GM23338 (cell line): ENCODE measurements around the gene OR52W1. TPM values are rescaled to one million over a fixed set of nuclear protein-coding genes. Genes with fewer than 3 reads are reported as not detected.

Source experiments
- ATAC-seq: fragments of 200-7000 bp; cut with Tn5 transposase; 3 replicates; pipeline ENCODE4 v1.9.1; 2020
- DNase-seq: peaks from one replicate; pipeline ENCODE4 v3.0.0-alpha.2; 2015; ENCODE audit warnings: low spot score
- H2AFZ ChIP-seq: fragments of 200-600 bp; sonication (generic); 2 replicates; pipeline ENCODE4 v1.8.0; 2016; ENCODE audit warnings: antibody characterized with exemption, mild to moderate bottlenecking, moderate library complexity
- H3F3A ChIP-seq: fragments of 200-600 bp; sonication (generic); replicated peaks from 2 replicates; pipeline ENCODE4 v1.8.0; 2017; ENCODE audit warnings: antibody characterized with exemption, mixed run types, low read depth
- H3K27ac ChIP-seq: fragments of 200-600 bp; sonication (generic); 2 replicates; pipeline ENCODE4 v1.6.1; 2016; ENCODE audit warnings: low read depth
- H3K27me3 ChIP-seq: fragments of 200-600 bp; sonication (generic); 2 replicates; pipeline ENCODE4 v1.8.0; 2016; ENCODE audit warnings: mild to moderate bottlenecking, mixed run types, moderate library complexity; ENCODE audit not compliant: insufficient read depth
- H3K36me3 ChIP-seq: fragments of 200-600 bp; sonication (generic); 2 replicates; pipeline ENCODE4 v1.8.0; 2016; ENCODE audit warnings: mild to moderate bottlenecking; ENCODE audit not compliant: insufficient read depth
- H3K4me1 ChIP-seq: fragments of 200-600 bp; sonication (generic); 2 replicates; pipeline ENCODE4 v1.8.0; 2016; ENCODE audit warnings: mild to moderate bottlenecking, moderate library complexity; ENCODE audit not compliant: insufficient read depth
- H3K4me2 ChIP-seq: fragments of 200-600 bp; sonication (generic); 2 replicates; pipeline ENCODE4 v1.7.1; 2017; ENCODE audit warnings: mixed run types
- H3K4me3 ChIP-seq: fragments of 200-600 bp; sonication (generic); 2 replicates; pipeline ENCODE4 v1.6.1; 2016; ENCODE audit warnings: mixed run types
- H3K79me2 ChIP-seq: fragments of 200-600 bp; sonication (generic); replicated peaks from 2 replicates; pipeline ENCODE4 v1.8.0; 2017; ENCODE audit warnings: mild to moderate bottlenecking; ENCODE audit not compliant: insufficient read depth
- H3K9me2 ChIP-seq: fragments of 200-600 bp; sonication (generic); 2 replicates; pipeline ENCODE4 v1.8.0; 2017; ENCODE audit not compliant: insufficient read depth
- H4K20me1 ChIP-seq: fragments of 200-600 bp; sonication (generic); replicated peaks from 2 replicates; pipeline ENCODE4 v1.8.0; 2017; ENCODE audit warnings: mild to moderate bottlenecking; ENCODE audit not compliant: insufficient read depth
- H3K27ac Mint-ChIP-seq: 2 replicates; pipeline ENCODE4 v1.8.0; 2020; ENCODE audit warnings: inconsistent platforms, mild to moderate bottlenecking, moderate library complexity, mixed read lengths
- H3K27me3 Mint-ChIP-seq: 3 replicates; pipeline ENCODE4 v1.8.0; 2022; ENCODE audit warnings: low read depth, mild to moderate bottlenecking, moderate library complexity, mixed read lengths, inconsistent platforms; ENCODE audit not compliant: insufficient read depth, poor library complexity
- H3K36me3 Mint-ChIP-seq: 3 replicates; pipeline ENCODE4 v1.8.0; 2021; ENCODE audit warnings: low read depth, mild to moderate bottlenecking, inconsistent platforms, moderate library complexity, mixed read lengths
- H3K4me1 Mint-ChIP-seq: 3 replicates; pipeline ENCODE4 v1.8.0; 2020; ENCODE audit warnings: mild to moderate bottlenecking, inconsistent platforms, mixed read lengths
- H3K4me3 Mint-ChIP-seq: 3 replicates; pipeline ENCODE4 v1.8.0; 2021; ENCODE audit warnings: moderate library complexity, mild to moderate bottlenecking, inconsistent platforms, mixed read lengths
- H3K9me3 Mint-ChIP-seq: 3 replicates; pipeline ENCODE4 v1.8.0; 2020; ENCODE audit warnings: moderate library complexity, mild to moderate bottlenecking, inconsistent platforms, mixed read lengths
- CTCF ChIP-seq, 2 experiments: fragments of 200-600 bp in 1 of 2; sonication (generic) in 1 of 2; conservative IDR thresholded peaks; 2 replicates each; pipeline versions ENCODE4 v1.5.1 to v1.6.1; 2016 to 2017; ENCODE audit warnings: antibody characterized with exemption in 2 of 2, low read depth in 2 of 2, mild to moderate bottlenecking in 2 of 2, moderate library complexity in 1 of 2
- ETS1 ChIP-seq: IDR thresholded peaks from 2 replicates; pipeline ENCODE4 v1.6.1; 2016; ENCODE audit warnings: antibody characterized with exemption
- EZH2 ChIP-seq: fragments of 200-600 bp; sonication (generic); IDR thresholded peaks from one replicate; pipeline ENCODE4 v1.8.0; 2017; ENCODE audit warnings: antibody characterized with exemption, mild to moderate bottlenecking, low read depth; ENCODE audit not compliant: unreplicated experiment
- EZH2phosphoT487 ChIP-seq: fragments of 200-600 bp; sonication (generic); IDR thresholded peaks from one replicate; pipeline ENCODE4 v1.8.1; 2018; ENCODE audit warnings: antibody characterized with exemption; ENCODE audit not compliant: unreplicated experiment
- JUNB ChIP-seq: IDR thresholded peaks from one replicate; pipeline ENCODE4 v1.6.1; 2016; ENCODE audit warnings: antibody characterized with exemption; ENCODE audit not compliant: unreplicated experiment
- NANOG ChIP-seq: IDR thresholded peaks from 2 replicates; pipeline ENCODE4 v1.6.1; 2016; ENCODE audit warnings: antibody characterized with exemption, borderline replicate concordance
- POLR2AphosphoS5 ChIP-seq: IDR thresholded peaks from 2 replicates; pipeline ENCODE4 v1.6.1; 2016; ENCODE audit warnings: antibody characterized with exemption, low read depth
- STAT1 ChIP-seq: IDR thresholded peaks from one replicate; pipeline ENCODE4 v1.6.1; 2016; ENCODE audit warnings: antibody characterized with exemption; ENCODE audit not compliant: unreplicated experiment
- ZNF114 ChIP-seq: fragments of 250-450 bp; sonication (Bioruptor Pico); IDR thresholded peaks from 2 replicates; pipeline ENCODE4 v1.5.0; 2020; ENCODE audit warnings: mild to moderate bottlenecking, moderate library complexity
- ZNF331 ChIP-seq: fragments of 250-450 bp; sonication (Bioruptor Pico); IDR thresholded peaks from 2 replicates; pipeline ENCODE4 v1.5.0; 2020; ENCODE audit warnings: low read depth, mild to moderate bottlenecking, moderate library complexity
- ZNF462 ChIP-seq: fragments of 250-450 bp; sonication (Bioruptor Pico); IDR thresholded peaks from 2 replicates; pipeline ENCODE4 v1.5.0; 2020; ENCODE audit warnings: mild to moderate bottlenecking, moderate library complexity
- polyA plus RNA-seq: library from polyadenylated mRNA; unstranded; fragments of >200 nt; fragmentation: Nextera tagmentation; extraction: Ambion mirVana; gene quantifications from 2 replicates; pipeline ENCODE4 v1.2.1, GENCODE V29; 2016
- total RNA-seq: library from RNA; depleted of rRNA; stranded (reverse); fragments of >200 nt; shearing (Covaris generic); gene quantifications from 2 replicates; pipeline ENCODE4 v1.2.3, GENCODE V29; 2014

The OR52W1 gene
- total and polyA plus RNA-seq, 2 experiments from 2014 or later = not detected

- no peak overlapping the region for H3K27ac Mint-ChIP-seq
- ATAC-seq = no peak
These were observed 47.9 kb upstream of the OR52W1 start for GRCh38 chr11:6151117-6151516.

GRCh38 chr11:6152126-6152525 is 46.9 kb upstream of the OR52W1 start:
- H4K20me1 ChIP-seq = no peaks in the 10 kb centered on the region
- TF ChIP-seq ZNF114 (CRISPR knock-in tag) = no peak
- no peak for TF ChIP-seq STAT1
- TF ChIP-seq EZH2phosphoT487 = no peak
- no peak for TF ChIP-seq CTCF (conservative IDR thresholded peaks at IDR 0.05; ENCODE audit: low read depth in 2 of 2)
- no peak for TF ChIP-seq POLR2AphosphoS5
- TF ChIP-seq JUNB = no peak
- TF ChIP-seq ZNF331 = no peak
- no peak for TF ChIP-seq EZH2
- no peak for TF ChIP-seq NANOG
- no peak for TF ChIP-seq ZNF462 (CRISPR knock-in tag)

More at GRCh38 chr11:6151117-6151516, 47.9 kb upstream of the OR52W1 start:
- Histone ChIP-seq H3K4me1 (no peaks in the 10 kb centered on the region), H3K9me2 (peaks cover 7% of the 10 kb centered on the region), H2AFZ (no peak overlapping the region), H3K27me3 (no peaks in the 10 kb centered on the region), H3K27ac (no peak overlapping the region), H3K4me3 (no peak overlapping the region), H3K79me2 (no peaks in the 10 kb centered on the region), H3K4me2 (no peak overlapping the region), H4K20me1 (no peaks in the 10 kb centered on the region), H3F3A (no peaks in the 10 kb centered on the region), H3K36me3 (no peaks in the 10 kb centered on the region)
- Mint-ChIP-seq H3K27me3 (no peaks in the 10 kb centered on the region), H3K4me1 (no peaks in the 10 kb centered on the region), H3K36me3 (no peaks in the 10 kb centered on the region), H3K4me3 (no peak overlapping the region), H3K9me3 (peaks cover 8% of the 10 kb centered on the region; the same call in 2 of the 3 replicates)
- no peak for DNase-seq
- TF ChIP-seq EZH2 (no peak), POLR2AphosphoS5 (no peak), JUNB (no peak), ETS1 (no peak)

More at GRCh38 chr11:6152126-6152525, 46.9 kb upstream of the OR52W1 start:
- DNase-seq (no peak), ATAC-seq (no peak)
- Histone ChIP-seq H3F3A (no peaks in the 10 kb centered on the region), H3K4me1 (peaks cover 7% of the 10 kb centered on the region; the same call in 1 of the 2 replicates), H3K36me3 (no peaks in the 10 kb centered on the region), H3K9me2 (peaks cover 7% of the 10 kb centered on the region), H2AFZ (no peak overlapping the region), H3K4me2 (no peak overlapping the region), H3K27me3 (no peaks in the 10 kb centered on the region), H3K27ac (no peak overlapping the region), H3K4me3 (no peak overlapping the region), H3K79me2 (no peaks in the 10 kb centered on the region)
- peaks cover 10% of the 10 kb centered on the region for H3K4me1 Mint-ChIP-seq
- peaks cover 8% of the 10 kb centered on the region; the same call in 2 of the 3 replicates for H3K9me3 Mint-ChIP-seq
- H3K27ac Mint-ChIP-seq = no peak overlapping the region
- no peaks in the 10 kb centered on the region for H3K36me3 Mint-ChIP-seq
- H3K4me3 Mint-ChIP-seq = no peak overlapping the region
- peaks cover 3% of the 10 kb centered on the region for H3K27me3 Mint-ChIP-seq
